Raji (cell line): ENCODE results near the gene CLPTM1L.

Experiments used
- POLR2A ChIP-seq: IDR thresholded peaks from 2 replicates; pipeline ENCODE4 v1.6.1; 2011; ENCODE audit warnings: low read depth, low read length, control low read depth; ENCODE audit not compliant: insufficient read depth

The CLPTM1L gene

DNA sequence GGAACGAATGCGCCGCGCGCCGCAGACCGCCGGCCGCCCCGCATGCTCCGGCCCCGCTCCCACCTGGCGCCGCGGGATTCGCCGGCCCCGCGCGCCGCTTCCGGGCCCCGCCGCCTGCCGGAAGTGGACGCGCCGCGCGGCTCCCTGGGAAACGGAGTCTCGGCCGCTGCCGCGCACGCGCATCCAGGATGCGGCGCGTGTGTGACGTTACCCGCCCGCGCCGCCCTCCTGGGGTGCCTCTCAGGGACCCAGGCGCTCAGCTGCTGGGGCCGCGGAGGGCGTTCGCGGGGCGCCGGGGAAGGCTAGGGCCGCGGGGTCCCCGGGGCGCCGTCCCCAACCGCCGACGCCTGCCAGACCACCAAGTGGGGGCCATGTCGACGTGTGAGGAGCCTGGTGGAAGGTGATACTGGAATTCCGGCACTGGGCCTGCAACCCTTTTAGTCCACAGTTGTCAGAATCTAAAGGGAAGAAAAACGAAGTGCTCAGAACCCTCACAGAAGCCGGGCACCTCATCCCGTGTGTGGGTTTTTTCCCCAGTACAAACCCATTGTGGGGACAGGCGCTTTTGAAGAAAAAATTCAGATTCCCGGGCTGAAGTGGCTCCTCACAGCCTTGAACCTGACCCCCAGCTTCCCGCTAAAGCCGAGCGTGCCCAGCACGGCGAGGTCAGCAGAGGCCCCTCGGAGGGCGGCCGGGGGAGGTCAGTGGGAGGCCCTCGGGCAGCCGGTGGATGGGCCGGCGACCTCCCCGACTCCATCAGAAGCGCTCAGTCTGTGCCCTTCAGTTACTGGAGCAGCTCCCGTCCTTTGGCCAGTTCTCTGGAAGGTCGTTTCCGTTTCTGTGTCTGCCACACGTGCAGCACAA, at the start of gene CLPTM1L:
TSS of gene CLPTM1L (minus strand) at position 125 of the 864 bp plus-strand sequence. CDS start 258 bp downstream, outside the sequence.
- TF ChIP-seq POLR2A = peak; percentile 69

GRCh38 chr5:1393571-1394501, 48.9 kb upstream of the CLPTM1L start:
- no peak for TF ChIP-seq POLR2A

DNA sequence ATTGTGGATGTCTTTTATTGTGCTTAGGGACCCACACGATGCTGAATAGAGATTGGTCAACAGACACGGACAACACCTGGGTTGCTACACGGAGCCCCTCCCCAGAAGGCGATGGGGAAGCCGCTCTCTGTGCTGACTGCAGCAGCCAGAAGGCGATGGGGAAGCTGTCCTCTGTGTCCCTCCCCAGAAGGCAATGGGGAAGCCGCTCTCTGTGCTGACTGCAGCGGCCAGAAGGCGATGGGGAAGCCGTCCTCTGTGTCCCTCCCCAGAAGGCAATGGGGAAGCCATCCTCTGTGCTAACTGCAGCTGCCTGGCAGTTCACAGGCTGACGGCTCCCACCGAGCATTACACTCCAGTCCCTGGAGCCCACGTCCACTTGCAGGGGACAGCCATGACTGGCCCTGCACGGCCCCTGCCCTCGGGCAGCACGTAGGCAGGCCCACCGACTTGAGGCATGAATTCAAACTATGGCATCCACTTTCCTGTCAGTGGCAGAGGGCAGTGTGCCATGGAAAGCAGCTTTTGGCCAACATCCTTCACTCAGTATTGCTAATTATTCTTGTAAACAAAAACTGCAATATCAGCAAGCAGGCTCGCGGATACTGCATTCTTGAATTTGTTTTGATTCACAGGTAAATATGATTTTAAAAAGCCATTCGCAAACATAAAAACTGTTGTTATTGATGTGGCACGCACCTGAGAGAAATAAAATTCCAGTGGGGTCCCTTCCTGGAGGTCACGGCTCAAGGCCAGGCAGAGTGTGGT, 48.1 kb upstream of the CLPTM1L start:
- no peak for TF ChIP-seq POLR2A

DNA sequence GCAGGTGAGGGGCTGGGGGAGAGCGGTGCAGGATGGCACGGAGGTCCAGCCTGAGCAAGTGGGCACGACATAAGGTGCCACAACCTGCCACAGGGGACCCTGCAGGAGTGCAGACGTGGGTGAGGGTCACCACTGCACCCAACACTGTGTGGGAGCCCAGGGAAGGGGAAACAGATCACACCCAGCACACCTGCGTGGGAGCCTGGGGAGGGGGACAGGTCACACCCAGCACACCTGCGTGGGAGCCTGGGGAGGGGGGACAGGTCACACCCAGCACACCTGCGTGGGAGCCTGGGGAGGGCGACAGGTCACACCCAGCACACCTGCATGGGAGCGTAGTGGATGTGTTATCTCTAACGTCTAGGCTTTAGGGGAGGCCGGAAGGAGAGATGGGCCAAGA, 47.4 kb upstream of the CLPTM1L start:
- TF ChIP-seq POLR2A = no peak

GRCh38 chr5:1391691-1392090, 46.8 kb upstream of the CLPTM1L start:
- TF ChIP-seq POLR2A = no peak

DNA sequence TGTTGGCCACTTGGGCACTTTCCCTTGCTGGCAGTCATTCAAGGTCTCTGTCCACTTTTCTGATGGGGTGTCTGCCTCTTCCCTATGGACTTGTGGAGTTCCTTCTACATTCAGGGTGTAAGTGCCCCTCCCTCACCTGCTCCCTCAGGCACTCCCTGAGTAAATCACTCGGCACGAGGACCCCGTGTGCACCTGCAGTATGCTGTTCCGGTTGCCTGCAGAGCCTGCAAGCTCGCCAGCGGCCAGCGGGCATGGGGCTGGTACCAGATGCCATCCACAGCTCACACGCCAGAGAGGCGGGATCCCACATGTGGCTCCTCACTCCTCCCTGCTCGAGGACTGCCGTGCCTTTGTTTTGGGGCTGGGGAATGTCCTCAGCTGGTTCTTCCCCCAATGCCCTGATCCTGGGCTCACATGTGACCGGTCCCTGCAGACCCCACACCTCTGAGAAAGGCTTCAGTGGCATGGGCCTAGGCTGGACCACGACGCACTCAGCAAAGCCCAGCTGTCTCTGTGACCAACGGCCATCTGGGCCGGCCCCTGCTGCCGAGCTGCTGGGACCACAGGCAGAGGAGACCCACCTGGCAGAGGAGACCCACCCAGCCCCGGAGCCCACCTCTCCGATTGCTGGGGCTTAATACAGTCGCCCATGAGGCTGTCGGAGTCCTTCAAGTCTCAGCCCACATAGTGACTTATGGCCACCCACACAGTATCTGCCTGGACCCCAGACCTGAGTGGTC, 46.1 kb upstream of the CLPTM1L start:
- no peak for TF ChIP-seq POLR2A

GRCh38 chr5:1390333-1390732, 45.4 kb upstream of the CLPTM1L start:
- no peak for TF ChIP-seq POLR2A

GRCh38 chr5:1388383-1388967, 43.6 kb upstream of the CLPTM1L start:
- TF ChIP-seq POLR2A = no peak

DNA sequence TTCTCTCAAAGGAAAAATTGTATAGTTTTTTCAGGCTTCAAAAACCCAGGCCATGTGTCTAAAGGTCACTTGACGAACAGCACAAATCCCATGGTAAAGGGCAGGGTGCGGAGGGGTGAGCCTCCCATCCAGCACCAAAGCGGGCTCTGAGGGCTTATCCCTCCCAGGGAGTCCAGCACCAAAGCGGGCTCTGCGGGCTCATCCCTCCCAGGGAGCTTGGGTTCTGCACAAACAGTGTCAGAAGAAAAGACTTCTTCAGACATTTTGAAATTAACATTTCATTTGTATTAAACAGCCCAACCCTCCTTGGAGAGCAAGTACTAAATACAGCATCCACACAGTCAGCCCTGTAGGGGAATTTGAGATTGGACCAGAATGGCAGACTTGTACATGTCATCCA, 43.0 kb upstream of the CLPTM1L start:
- TF ChIP-seq POLR2A = no peak

GRCh38 chr5:1387059-1387755, 42.3 kb upstream of the CLPTM1L start:
- no peak for TF ChIP-seq POLR2A

DNA sequence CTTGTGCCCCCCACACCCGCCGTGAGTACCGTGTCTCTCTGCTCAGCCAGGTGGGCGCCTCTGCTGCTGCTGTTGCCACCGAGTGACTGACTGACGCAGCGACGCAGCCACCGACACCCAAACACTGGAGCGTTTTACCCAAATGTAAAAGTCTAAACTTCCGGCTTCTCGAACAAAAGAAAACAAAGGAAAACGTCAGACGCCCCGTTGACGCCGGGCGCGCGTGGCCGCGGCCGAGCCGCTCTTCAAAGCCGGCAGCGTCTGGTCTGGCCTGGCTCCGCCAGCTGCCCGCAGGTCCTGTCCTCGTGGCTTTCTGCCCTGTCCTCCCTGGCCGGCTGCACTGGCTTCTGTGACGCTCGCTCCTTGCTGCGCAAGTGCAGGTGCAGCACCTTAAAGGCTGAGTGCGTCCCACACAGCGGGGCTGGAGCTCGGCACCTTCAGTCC, 41.4 kb upstream of the CLPTM1L start:
- TF ChIP-seq POLR2A = no peak; the same call in 1 of the 2 replicates

GRCh38 chr5:1385395-1386273, 40.7 kb upstream of the CLPTM1L start:
- TF ChIP-seq POLR2A = peak; percentile 62
